Liver (tissue), 3 donors: ENCODE data around the gene ATG9B.

Experiments
- EGR1 ChIP-seq, 2 donors: IDR thresholded peaks; 2 replicates each; pipeline ENCODE4 v1.6.1; 2016 to 2018; ENCODE audit warnings: antibody characterized with exemption in 2 of 2, low read depth in 2 of 2
- GABPA ChIP-seq, 2 donors: IDR thresholded peaks in 1 of 2; conservative IDR thresholded peaks in 1 of 2; 2 replicates each; pipeline ENCODE4 v1.6.1; 2016; ENCODE audit warnings: antibody characterized with exemption in 2 of 2, mild to moderate bottlenecking in 1 of 2, moderate library complexity in 1 of 2
- JUND ChIP-seq, 2 donors: IDR thresholded peaks; 2 replicates each; pipeline ENCODE4 v1.6.1; 2016; ENCODE audit warnings: antibody characterized with exemption in 2 of 2
- TAF1 ChIP-seq: conservative IDR thresholded peaks from 2 replicates; pipeline ENCODE4 v1.6.1; 2016; ENCODE audit warnings: antibody characterized with exemption, mild to moderate bottlenecking
- YY1 ChIP-seq: IDR thresholded peaks from 2 replicates; pipeline ENCODE4 v1.6.1; 2016; ENCODE audit warnings: antibody characterized with exemption, mild to moderate bottlenecking
- TF ChIP-seq, protein P1 (sequence below): fragments of 150-350 bp; IDR thresholded peaks from 2 replicates; pipeline ENCODE4 v1.5.1; 2017; ENCODE audit warnings: improper control_type of control experiment, low read depth, low read length; ENCODE audit not compliant: missing input control
- donor health status: healthy.
- donor health status: healthy.

DNA sequence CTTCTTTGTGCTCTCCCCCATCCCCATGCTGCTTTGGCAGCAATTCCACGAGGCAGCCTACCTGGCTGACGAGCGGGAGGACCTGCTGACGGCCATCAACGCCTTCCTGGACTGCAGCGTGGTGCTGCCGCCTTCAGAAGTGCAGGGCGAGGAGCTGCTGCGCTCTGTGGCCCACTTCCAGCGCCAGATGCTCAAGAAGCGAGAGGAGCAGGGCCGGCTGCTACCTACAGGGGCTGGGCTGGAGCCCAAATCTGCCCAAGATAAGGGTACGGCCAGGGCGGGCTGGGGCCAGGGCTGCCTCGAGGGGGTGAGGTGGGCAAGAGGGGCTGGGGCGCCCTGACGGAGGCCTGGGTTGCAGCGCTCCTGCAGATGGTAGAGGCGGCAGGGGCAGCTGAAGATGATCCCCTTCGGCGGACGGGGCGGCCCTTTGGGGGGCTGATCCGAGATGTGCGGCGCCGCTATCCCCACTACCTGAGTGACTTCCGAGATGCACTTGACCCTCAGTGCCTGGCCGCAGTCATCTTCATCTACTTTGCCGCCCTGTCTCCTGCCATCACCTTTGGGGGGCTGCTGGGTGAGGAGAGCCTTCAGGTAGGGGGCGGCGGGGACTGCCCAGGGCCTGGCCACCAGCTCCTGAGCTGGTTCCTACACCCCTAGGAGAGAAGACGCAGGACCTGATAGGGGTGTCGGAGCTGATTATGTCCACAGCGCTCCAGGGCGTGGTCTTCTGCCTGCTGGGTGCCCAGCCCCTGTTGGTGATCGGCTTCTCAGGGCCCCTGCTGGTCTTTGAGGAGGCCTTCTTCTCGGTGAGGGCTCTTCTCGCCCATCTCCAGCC, 47.0 kb upstream of the ATG9B start:
- TF ChIP-seq, protein P1, sequence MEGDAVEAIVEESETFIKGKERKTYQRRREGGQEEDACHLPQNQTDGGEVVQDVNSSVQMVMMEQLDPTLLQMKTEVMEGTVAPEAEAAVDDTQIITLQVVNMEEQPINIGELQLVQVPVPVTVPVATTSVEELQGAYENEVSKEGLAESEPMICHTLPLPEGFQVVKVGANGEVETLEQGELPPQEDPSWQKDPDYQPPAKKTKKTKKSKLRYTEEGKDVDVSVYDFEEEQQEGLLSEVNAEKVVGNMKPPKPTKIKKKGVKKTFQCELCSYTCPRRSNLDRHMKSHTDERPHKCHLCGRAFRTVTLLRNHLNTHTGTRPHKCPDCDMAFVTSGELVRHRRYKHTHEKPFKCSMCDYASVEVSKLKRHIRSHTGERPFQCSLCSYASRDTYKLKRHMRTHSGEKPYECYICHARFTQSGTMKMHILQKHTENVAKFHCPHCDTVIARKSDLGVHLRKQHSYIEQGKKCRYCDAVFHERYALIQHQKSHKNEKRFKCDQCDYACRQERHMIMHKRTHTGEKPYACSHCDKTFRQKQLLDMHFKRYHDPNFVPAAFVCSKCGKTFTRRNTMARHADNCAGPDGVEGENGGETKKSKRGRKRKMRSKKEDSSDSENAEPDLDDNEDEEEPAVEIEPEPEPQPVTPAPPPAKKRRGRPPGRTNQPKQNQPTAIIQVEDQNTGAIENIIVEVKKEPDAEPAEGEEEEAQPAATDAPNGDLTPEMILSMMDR = no peak
- TF ChIP-seq JUND (IDR thresholded peaks at IDR 0.05) = no peak
- TF ChIP-seq YY1 = no peak
- TF ChIP-seq TAF1 = no peak
- no peak for TF ChIP-seq EGR1 (IDR thresholded peaks at IDR 0.05; ENCODE audit: low read depth in 2 of 2)
- TF ChIP-seq GABPA (IDR thresholded peaks at IDR 0.05 in 1 of 2, conservative IDR thresholded peaks at IDR 0.05 in 1 of 2) = no peak
